ENCODE data around the gene CYP46A1.

CYP46A1 gene

DNA sequence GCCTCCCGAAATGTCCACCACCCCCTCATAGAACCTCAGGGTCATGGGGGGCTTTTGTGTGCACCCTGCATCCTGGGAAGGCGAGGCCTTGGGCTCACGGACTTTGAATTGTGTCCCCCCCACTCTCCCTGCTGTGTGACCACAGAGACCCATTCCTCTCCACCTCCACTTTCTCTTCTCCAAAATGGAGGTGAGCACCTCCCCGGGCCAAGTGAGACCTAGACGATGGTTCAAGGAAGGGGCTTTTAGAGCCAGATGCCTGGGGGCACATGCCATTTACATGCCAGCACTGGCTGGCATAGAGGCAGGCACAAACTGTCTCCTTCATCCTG, 33.5 kb downstream of the CYP46A1 start:
- TF ChIP-seq POLR2AphosphoS5 (IDR thresholded peaks at IDR 0.05; ENCODE audit: low read depth, low read length) (no peak), SPI1 (IDR thresholded peaks at IDR 0.05; ENCODE audit: low read depth, low read length) (no peak), POLR2A (IDR thresholded peaks at IDR 0.05; ENCODE audit: low read depth, low read length) (no peak), TAF1 (IDR thresholded peaks at IDR 0.05; ENCODE audit: low read depth, low read length) (no peak), PAX5 (IDR thresholded peaks at IDR 0.05; ENCODE audit: insufficient read depth, low read length, severe bottlenecking) (no peak), POU2F2 (IDR thresholded peaks at IDR 0.05; ENCODE audit: low read depth, low read length) (no peak)
- FAIRE-seq, result no peak
- DNase-seq (ENCODE audit: insufficient read length, low spot score), result no peak

- FAIRE-seq (peak; percentile 55), DNase-seq (ENCODE audit: insufficient read length, low spot score) (peak; percentile 62)
- TF ChIP-seq PAX5 (IDR thresholded peaks at IDR 0.05; ENCODE audit: insufficient read depth, low read length, severe bottlenecking) (no peak), SPI1 (IDR thresholded peaks at IDR 0.05; ENCODE audit: low read depth, low read length) (peak; percentile 86)
Observed at GRCh38 chr14:99718031-99718810, 34.1 kb downstream of the CYP46A1 start.

DNA sequence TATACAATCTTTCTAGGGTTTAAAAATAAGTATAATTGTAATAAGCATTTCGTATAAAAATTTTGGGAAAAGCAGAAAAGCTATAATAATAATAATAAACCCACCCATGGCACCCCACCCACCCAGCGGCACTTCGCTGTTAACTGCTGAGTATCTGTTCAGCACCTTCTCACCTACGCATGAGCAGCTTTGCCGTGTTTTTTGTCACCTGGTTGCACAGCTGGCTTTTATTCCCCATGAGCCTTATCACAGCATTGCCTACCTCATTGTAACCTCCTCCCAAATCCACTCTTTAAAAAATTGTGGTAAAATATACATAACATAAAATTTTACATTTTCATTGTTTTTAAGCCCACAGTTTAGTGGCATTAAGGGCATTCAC, 34.7 kb downstream of the CYP46A1 start:
- FAIRE-seq (no peak), DNase-seq (ENCODE audit: insufficient read length, low spot score) (no peak)
- TF ChIP-seq POLR2AphosphoS5 (IDR thresholded peaks at IDR 0.05; ENCODE audit: low read depth, low read length) (no peak), POLR2A (IDR thresholded peaks at IDR 0.05; ENCODE audit: low read depth, low read length) (no peak), PAX5 (IDR thresholded peaks at IDR 0.05; ENCODE audit: insufficient read depth, low read length, severe bottlenecking) (no peak), POU2F2 (IDR thresholded peaks at IDR 0.05; ENCODE audit: low read depth, low read length) (no peak), SPI1 (IDR thresholded peaks at IDR 0.05; ENCODE audit: low read depth, low read length) (no peak), TAF1 (IDR thresholded peaks at IDR 0.05; ENCODE audit: low read depth, low read length) (no peak)

GRCh38 chr14:99720941-99721791, 37.1 kb downstream of the CYP46A1 start:
- no peak for TF ChIP-seq SPI1 (IDR thresholded peaks at IDR 0.05; ENCODE audit: low read depth, low read length)
- TF ChIP-seq TAF1 (IDR thresholded peaks at IDR 0.05; ENCODE audit: low read depth, low read length), result no peak
- no peak for TF ChIP-seq POU2F2 (IDR thresholded peaks at IDR 0.05; ENCODE audit: low read depth, low read length)
- TF ChIP-seq POLR2A (IDR thresholded peaks at IDR 0.05; ENCODE audit: low read depth, low read length), result no peak
- no peak for TF ChIP-seq PAX5 (IDR thresholded peaks at IDR 0.05; ENCODE audit: insufficient read depth, low read length, severe bottlenecking)
- TF ChIP-seq POLR2AphosphoS5 (IDR thresholded peaks at IDR 0.05; ENCODE audit: low read depth, low read length), result no peak
- DNase-seq (ENCODE audit: insufficient read length, low spot score), result no peak
- FAIRE-seq, result no peak

DNA sequence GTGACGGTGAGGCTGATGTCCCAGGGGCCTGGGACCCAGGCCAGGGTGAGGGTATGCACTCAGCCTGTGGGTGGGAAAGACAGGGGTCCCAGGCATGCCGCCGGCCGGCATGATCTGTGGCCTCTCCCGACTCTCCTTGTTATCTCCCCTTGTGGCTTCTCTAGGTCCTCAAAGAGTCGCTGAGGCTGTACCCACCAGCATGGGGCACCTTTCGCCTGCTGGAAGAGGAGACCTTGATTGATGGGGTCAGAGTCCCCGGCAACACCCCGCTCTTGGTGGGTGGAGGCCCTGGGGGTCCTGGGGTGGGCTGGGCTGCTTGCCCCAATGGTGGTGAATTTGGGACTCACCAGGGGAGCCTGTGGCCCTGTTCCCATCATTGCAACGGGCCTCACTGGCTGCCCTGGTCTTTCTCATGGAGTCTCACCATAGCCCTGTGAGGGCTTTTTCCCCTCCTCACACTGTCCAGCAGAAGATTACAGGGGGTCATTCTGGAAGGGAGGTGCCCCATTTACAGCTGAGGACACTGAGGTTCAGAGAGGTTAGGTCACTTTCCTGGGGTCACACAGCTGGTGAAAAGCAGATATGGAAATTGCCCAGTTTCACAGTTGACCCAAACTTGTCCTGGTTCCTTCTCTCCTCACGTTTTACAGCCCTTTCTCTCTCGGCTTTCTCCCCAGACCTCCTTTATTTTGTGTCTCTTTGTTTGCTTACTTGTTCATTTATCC, 37.9 kb downstream of the CYP46A1 start:
- FAIRE-seq, result no peak
- TF ChIP-seq POLR2A (IDR thresholded peaks at IDR 0.05; ENCODE audit: low read depth, low read length), result no peak
- TF ChIP-seq POU2F2 (IDR thresholded peaks at IDR 0.05; ENCODE audit: low read depth, low read length), result no peak
- no peak for TF ChIP-seq PAX5 (IDR thresholded peaks at IDR 0.05; ENCODE audit: insufficient read depth, low read length, severe bottlenecking)
- no peak for TF ChIP-seq TAF1 (IDR thresholded peaks at IDR 0.05; ENCODE audit: low read depth, low read length)
- no peak for TF ChIP-seq SPI1 (IDR thresholded peaks at IDR 0.05; ENCODE audit: low read depth, low read length)
- TF ChIP-seq POLR2AphosphoS5 (IDR thresholded peaks at IDR 0.05; ENCODE audit: low read depth, low read length), result no peak
- no peak for DNase-seq (ENCODE audit: insufficient read length, low spot score)

- FAIRE-seq (no peak), DNase-seq (ENCODE audit: insufficient read length, low spot score) (no peak)
- TF ChIP-seq TAF1 (IDR thresholded peaks at IDR 0.05; ENCODE audit: low read depth, low read length) (no peak), POU2F2 (IDR thresholded peaks at IDR 0.05; ENCODE audit: low read depth, low read length) (no peak), POLR2AphosphoS5 (IDR thresholded peaks at IDR 0.05; ENCODE audit: low read depth, low read length) (no peak), SPI1 (IDR thresholded peaks at IDR 0.05; ENCODE audit: low read depth, low read length) (no peak), PAX5 (IDR thresholded peaks at IDR 0.05; ENCODE audit: insufficient read depth, low read length, severe bottlenecking) (no peak), POLR2A (IDR thresholded peaks at IDR 0.05; ENCODE audit: low read depth, low read length) (no peak)
Observed at GRCh38 chr14:99722741-99723140, 38.6 kb downstream of the CYP46A1 start.

GRCh38 chr14:99724196-99724891, 40.2 kb downstream of the CYP46A1 start:
- FAIRE-seq (no peak), DNase-seq (ENCODE audit: insufficient read length, low spot score) (no peak)
- TF ChIP-seq SPI1 (IDR thresholded peaks at IDR 0.05; ENCODE audit: low read depth, low read length) (no peak), POLR2AphosphoS5 (IDR thresholded peaks at IDR 0.05; ENCODE audit: low read depth, low read length) (no peak), POLR2A (IDR thresholded peaks at IDR 0.05; ENCODE audit: low read depth, low read length) (no peak), TAF1 (IDR thresholded peaks at IDR 0.05; ENCODE audit: low read depth, low read length) (no peak), POU2F2 (IDR thresholded peaks at IDR 0.05; ENCODE audit: low read depth, low read length) (no peak), PAX5 (IDR thresholded peaks at IDR 0.05; ENCODE audit: insufficient read depth, low read length, severe bottlenecking) (no peak)

- DNase-seq (ENCODE audit: insufficient read length, low spot score), result no peak
- no peak for TF ChIP-seq PAX5 (IDR thresholded peaks at IDR 0.05; ENCODE audit: insufficient read depth, low read length, severe bottlenecking)
- TF ChIP-seq TAF1 (IDR thresholded peaks at IDR 0.05; ENCODE audit: low read depth, low read length), result no peak
- TF ChIP-seq POLR2AphosphoS5 (IDR thresholded peaks at IDR 0.05; ENCODE audit: low read depth, low read length), result no peak
- TF ChIP-seq SPI1 (IDR thresholded peaks at IDR 0.05; ENCODE audit: low read depth, low read length), result no peak
- TF ChIP-seq POU2F2 (IDR thresholded peaks at IDR 0.05; ENCODE audit: low read depth, low read length), result no peak
- TF ChIP-seq POLR2A (IDR thresholded peaks at IDR 0.05; ENCODE audit: low read depth, low read length), result no peak
- FAIRE-seq, result no peak
Observed at GRCh38 chr14:99724939-99725773, 41.1 kb downstream of the CYP46A1 start.
